Measurements from ENCODE around the gene LIMS2.
A peak's percentile ranks its signal among the peaks of the same experiment; 100 is the strongest.

LIMS2 gene

GRCh38 chr2:127697482-127698180 lies 22.3 kb upstream of the LIMS2 start:
- H3K9ac ChIP-seq (ENCODE audit: low read length), result no peak overlapping the region
- no peak overlapping the region for H3K18ac ChIP-seq (ENCODE audit: low read length)
- H3K23ac ChIP-seq (ENCODE audit: low read length), result no peak overlapping the region
- H3K79me2 ChIP-seq (ENCODE audit: control insufficient read depth, insufficient read depth, low read length), result no peaks in the 10 kb centered on the region
- H3K79me1 ChIP-seq (ENCODE audit: low read length), result no peaks in the 10 kb centered on the region
- DNase-seq, result no peak
- no peak overlapping the region for H2BK15ac ChIP-seq (replicated peaks; ENCODE audit: low read depth)
- no peak overlapping the region for H3K4me3 ChIP-seq (ENCODE audit: low read length)
- H2AK5ac ChIP-seq (ENCODE audit: low read length), result no peak overlapping the region
- no peaks in the 10 kb centered on the region for H3K27me3 ChIP-seq (ENCODE audit: insufficient read depth, low read length, poor library complexity)
- H2BK120ac ChIP-seq (ENCODE audit: low read depth, low read length), result no peak overlapping the region
- H4K5ac ChIP-seq (ENCODE audit: low read length), result no peak overlapping the region
- H2BK5ac ChIP-seq (ENCODE audit: low read length), result no peak overlapping the region
- no peak overlapping the region for H4K8ac ChIP-seq (ENCODE audit: low read depth, low read length)
- no peak overlapping the region for H3K4ac ChIP-seq (ENCODE audit: low read depth, low read length)
- no CpG with 5 or more reads among the region's 21 CpGs for WGBS (ENCODE audit: extremely low coverage, insufficient coverage, low lambda C conversion rate)
- no peak overlapping the region for H3K27ac ChIP-seq (ENCODE audit: low read depth, low read length)
- H3K4me1 ChIP-seq (ENCODE audit: control insufficient read depth, low read depth, low read length), result peaks cover 2% of the 10 kb centered on the region
- H3K4me2 ChIP-seq (ENCODE audit: low read length), result no peak overlapping the region
- H3K56ac ChIP-seq (ENCODE audit: low read length), result no peak overlapping the region
- H3K36me3 ChIP-seq (ENCODE audit: control insufficient read depth, insufficient read depth, low read length), result no peaks in the 10 kb centered on the region

GRCh38 chr2:127695491-127696472 lies 20.5 kb upstream of the LIMS2 start:
- Histone ChIP-seq H3K27ac (ENCODE audit: low read depth, low read length) (no peak overlapping the region), H2AK5ac (ENCODE audit: low read length) (no peak overlapping the region), H3K18ac (ENCODE audit: low read length) (no peak overlapping the region), H2BK5ac (ENCODE audit: low read length) (no peak overlapping the region), H3K36me3 (ENCODE audit: control insufficient read depth, insufficient read depth, low read length) (no peaks in the 10 kb centered on the region), H2BK120ac (ENCODE audit: low read depth, low read length) (no peak overlapping the region), H3K4me3 (ENCODE audit: low read length) (no peak overlapping the region), H3K23ac (ENCODE audit: low read length) (no peak overlapping the region), H3K4me1 (ENCODE audit: control insufficient read depth, low read depth, low read length) (peaks cover 2% of the 10 kb centered on the region), H3K9ac (ENCODE audit: low read length) (peak overlapping the region; percentile 29), H3K4ac (ENCODE audit: low read depth, low read length) (no peak overlapping the region), H4K8ac (ENCODE audit: low read depth, low read length) (no peak overlapping the region), H4K5ac (ENCODE audit: low read length) (no peak overlapping the region), H3K79me1 (ENCODE audit: low read length) (no peaks in the 10 kb centered on the region), H3K4me2 (ENCODE audit: low read length) (peak overlapping the region; percentile 46), H3K56ac (ENCODE audit: low read length) (peak overlapping the region; percentile 76), H2BK15ac (replicated peaks; ENCODE audit: low read depth) (no peak overlapping the region), H3K79me2 (ENCODE audit: control insufficient read depth, insufficient read depth, low read length) (no peaks in the 10 kb centered on the region), H3K27me3 (ENCODE audit: insufficient read depth, low read length, poor library complexity) (no peaks in the 10 kb centered on the region)
- peak; percentile 76 for DNase-seq
- no CpG with 5 or more reads among the region's 52 CpGs for WGBS (ENCODE audit: extremely low coverage, insufficient coverage, low lambda C conversion rate)

- DNase-seq, result no peak
- Histone ChIP-seq H3K23ac (ENCODE audit: low read length) (no peak overlapping the region), H2BK15ac (replicated peaks; ENCODE audit: low read depth) (no peak overlapping the region), H3K56ac (ENCODE audit: low read length) (no peak overlapping the region), H4K8ac (ENCODE audit: low read depth, low read length) (no peak overlapping the region), H3K4me2 (ENCODE audit: low read length) (no peak overlapping the region), H4K5ac (ENCODE audit: low read length) (no peak overlapping the region), H3K4ac (ENCODE audit: low read depth, low read length) (no peak overlapping the region), H2AK5ac (ENCODE audit: low read length) (no peak overlapping the region), H3K27ac (ENCODE audit: low read depth, low read length) (no peak overlapping the region), H3K4me3 (ENCODE audit: low read length) (no peak overlapping the region), H3K79me2 (ENCODE audit: control insufficient read depth, insufficient read depth, low read length) (no peaks in the 10 kb centered on the region), H3K36me3 (ENCODE audit: control insufficient read depth, insufficient read depth, low read length) (no peaks in the 10 kb centered on the region), H3K18ac (ENCODE audit: low read length) (no peak overlapping the region), H3K27me3 (ENCODE audit: insufficient read depth, low read length, poor library complexity) (no peaks in the 10 kb centered on the region), H2BK120ac (ENCODE audit: low read depth, low read length) (no peak overlapping the region), H3K9ac (ENCODE audit: low read length) (no peak overlapping the region), H3K79me1 (ENCODE audit: low read length) (no peaks in the 10 kb centered on the region), H2BK5ac (ENCODE audit: low read length) (no peak overlapping the region), H3K4me1 (ENCODE audit: control insufficient read depth, low read depth, low read length) (no peaks in the 10 kb centered on the region)
- WGBS (ENCODE audit: extremely low coverage, insufficient coverage, low lambda C conversion rate), result no CpG with 5 or more reads among the region's 9 CpGs
Observed at GRCh38 chr2:127694986-127695385, 19.7 kb upstream of the LIMS2 start.

- WGBS (ENCODE audit: extremely low coverage, insufficient coverage, low lambda C conversion rate), result no CpG with 5 or more reads among the region's 2 CpGs
- no peak overlapping the region for H3K18ac ChIP-seq (ENCODE audit: low read length)
- no peak overlapping the region for H2BK120ac ChIP-seq (ENCODE audit: low read depth, low read length)
- H3K36me3 ChIP-seq (ENCODE audit: control insufficient read depth, insufficient read depth, low read length), result no peaks in the 10 kb centered on the region
- no peaks in the 10 kb centered on the region for H3K27me3 ChIP-seq (ENCODE audit: insufficient read depth, low read length, poor library complexity)
- no peaks in the 10 kb centered on the region for H3K4me1 ChIP-seq (ENCODE audit: control insufficient read depth, low read depth, low read length)
- no peak overlapping the region for H3K27ac ChIP-seq (ENCODE audit: low read depth, low read length)
- H2BK15ac ChIP-seq (replicated peaks; ENCODE audit: low read depth), result no peak overlapping the region
- no peaks in the 10 kb centered on the region for H3K79me2 ChIP-seq (ENCODE audit: control insufficient read depth, insufficient read depth, low read length)
- H3K9ac ChIP-seq (ENCODE audit: low read length), result no peak overlapping the region
- H4K8ac ChIP-seq (ENCODE audit: low read depth, low read length), result no peak overlapping the region
- H3K4me3 ChIP-seq (ENCODE audit: low read length), result no peak overlapping the region
- no peak overlapping the region for H2AK5ac ChIP-seq (ENCODE audit: low read length)
- H3K4me2 ChIP-seq (ENCODE audit: low read length), result no peak overlapping the region
- DNase-seq, result peak; percentile 19
- no peak overlapping the region for H3K23ac ChIP-seq (ENCODE audit: low read length)
- H3K4ac ChIP-seq (ENCODE audit: low read depth, low read length), result no peak overlapping the region
- no peak overlapping the region for H2BK5ac ChIP-seq (ENCODE audit: low read length)
- H4K5ac ChIP-seq (ENCODE audit: low read length), result no peak overlapping the region
- no peak overlapping the region for H3K56ac ChIP-seq (ENCODE audit: low read length)
- no peaks in the 10 kb centered on the region for H3K79me1 ChIP-seq (ENCODE audit: low read length)
Observed at GRCh38 chr2:127690696-127691095, 15.4 kb upstream of the LIMS2 start.

GRCh38 chr2:127688405-127688804 lies 13.1 kb upstream of the LIMS2 start:
- no peak overlapping the region for H3K27ac ChIP-seq (ENCODE audit: low read depth, low read length)
- no peak overlapping the region for H3K9ac ChIP-seq (ENCODE audit: low read length)
- H3K23ac ChIP-seq (ENCODE audit: low read length), result no peak overlapping the region
- H3K4me1 ChIP-seq (ENCODE audit: control insufficient read depth, low read depth, low read length), result no peaks in the 10 kb centered on the region
- H3K79me1 ChIP-seq (ENCODE audit: low read length), result no peaks in the 10 kb centered on the region
- H2BK120ac ChIP-seq (ENCODE audit: low read depth, low read length), result no peak overlapping the region
- H3K18ac ChIP-seq (ENCODE audit: low read length), result no peak overlapping the region
- no peak overlapping the region for H4K8ac ChIP-seq (ENCODE audit: low read depth, low read length)
- no peak overlapping the region for H3K4me2 ChIP-seq (ENCODE audit: low read length)
- no peak overlapping the region for H2AK5ac ChIP-seq (ENCODE audit: low read length)
- no peaks in the 10 kb centered on the region for H3K27me3 ChIP-seq (ENCODE audit: insufficient read depth, low read length, poor library complexity)
- no peaks in the 10 kb centered on the region for H3K79me2 ChIP-seq (ENCODE audit: control insufficient read depth, insufficient read depth, low read length)
- H2BK15ac ChIP-seq (replicated peaks; ENCODE audit: low read depth), result no peak overlapping the region
- no peak overlapping the region for H2BK5ac ChIP-seq (ENCODE audit: low read length)
- H4K5ac ChIP-seq (ENCODE audit: low read length), result no peak overlapping the region
- no peak overlapping the region for H3K4me3 ChIP-seq (ENCODE audit: low read length)
- H3K36me3 ChIP-seq (ENCODE audit: control insufficient read depth, insufficient read depth, low read length), result no peaks in the 10 kb centered on the region
- no CpG with 5 or more reads among the region's 1 CpG for WGBS (ENCODE audit: extremely low coverage, insufficient coverage, low lambda C conversion rate)
- no peak for DNase-seq
- no peak overlapping the region for H3K4ac ChIP-seq (ENCODE audit: low read depth, low read length)
- H3K56ac ChIP-seq (ENCODE audit: low read length), result no peak overlapping the region
